HG03457 (cell line): Measurements from ENCODE around the gene AGBL1.
"Not testable (repeated sequence)": the region's sequence is repeated elsewhere in the genome, so short reads cannot be mapped to it uniquely, and the experiment has no call there.

Source experiments
- ATAC-seq: cut with Tn5 transposase; IDR thresholded peaks from one replicate; pipeline ENCODE4 v1.9.1; 2021; ENCODE audit warnings: moderate number of reproducible peaks; ENCODE audit not compliant: unreplicated experiment

Gene AGBL1

DNA sequence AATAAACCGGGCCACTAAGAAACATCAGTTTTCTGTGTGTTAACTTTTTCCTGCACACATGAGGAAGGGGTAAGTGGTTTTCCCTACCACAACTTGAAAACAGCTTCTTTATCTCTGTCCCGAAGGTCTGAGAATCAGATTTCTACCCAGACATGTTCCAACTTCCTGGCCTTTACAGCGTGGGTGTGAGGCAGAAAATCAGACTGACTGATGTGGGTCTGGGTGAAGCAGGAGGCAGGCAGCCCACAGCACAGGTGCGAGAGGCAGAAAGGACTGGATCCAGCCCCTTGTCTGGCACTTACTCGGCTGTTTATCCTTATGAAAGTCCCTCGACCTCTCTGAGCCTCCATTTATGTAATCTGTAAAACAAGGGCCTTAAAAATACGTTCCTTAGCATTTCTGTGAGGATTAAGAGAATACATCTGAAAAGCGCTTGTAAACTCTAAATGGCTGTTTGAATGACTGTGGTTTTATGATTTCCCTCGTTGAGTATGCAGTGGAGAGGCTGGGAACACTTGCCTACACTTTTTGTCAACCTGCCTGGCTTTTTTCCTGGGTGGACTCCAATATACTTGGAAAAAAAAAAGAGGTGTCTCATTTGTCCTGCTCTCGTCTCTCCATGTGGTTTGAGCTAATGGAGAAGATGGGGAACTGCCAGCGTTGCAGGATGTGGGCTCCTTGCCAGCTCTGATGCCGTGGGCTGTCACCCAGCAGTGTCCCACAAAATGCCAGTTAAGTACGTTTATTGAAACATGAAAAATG lies 3.1 kb downstream of the AGBL1 start:
- no peak for ATAC-seq

DNA sequence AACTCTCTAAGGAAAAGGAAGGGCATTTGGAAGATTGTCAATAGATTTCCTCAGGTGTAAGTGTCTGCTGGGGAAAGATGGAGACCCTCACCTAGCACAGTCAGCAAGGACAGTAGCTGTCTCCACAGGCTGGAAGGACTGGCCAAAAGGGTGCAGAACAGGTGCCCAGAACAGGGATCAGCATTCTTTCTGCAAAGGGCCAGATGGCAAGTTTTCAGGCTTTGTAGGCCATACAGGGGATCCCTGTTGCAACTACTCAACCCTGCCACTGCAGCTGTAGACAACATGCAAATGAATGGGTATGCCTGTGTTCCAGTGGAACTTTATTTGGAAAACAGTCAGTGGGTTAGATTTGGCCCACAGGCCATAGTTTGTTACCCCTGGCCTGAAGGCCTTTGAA lies 8.1 kb downstream of the AGBL1 start:
- no peak for ATAC-seq

DNA sequence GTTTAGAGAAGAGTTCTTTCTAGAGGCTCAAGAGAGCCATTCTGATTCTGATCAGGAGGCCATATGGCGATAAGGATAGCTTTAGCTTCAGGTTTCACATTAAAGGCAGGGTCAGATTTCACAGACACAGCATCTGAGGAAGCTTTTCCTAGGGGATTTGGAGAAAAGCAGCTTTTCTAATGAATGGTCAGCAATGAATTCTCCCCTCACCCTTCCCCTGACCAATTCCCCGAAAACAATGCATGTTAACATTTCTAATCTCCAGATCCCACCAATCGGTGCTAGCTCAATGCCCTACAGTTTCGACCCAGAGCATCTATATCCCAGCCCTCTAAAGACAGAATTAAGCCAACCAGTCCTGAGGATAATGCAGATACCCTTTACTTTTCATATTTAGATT lies 9.8 kb downstream of the AGBL1 start:
- no peak for ATAC-seq

DNA sequence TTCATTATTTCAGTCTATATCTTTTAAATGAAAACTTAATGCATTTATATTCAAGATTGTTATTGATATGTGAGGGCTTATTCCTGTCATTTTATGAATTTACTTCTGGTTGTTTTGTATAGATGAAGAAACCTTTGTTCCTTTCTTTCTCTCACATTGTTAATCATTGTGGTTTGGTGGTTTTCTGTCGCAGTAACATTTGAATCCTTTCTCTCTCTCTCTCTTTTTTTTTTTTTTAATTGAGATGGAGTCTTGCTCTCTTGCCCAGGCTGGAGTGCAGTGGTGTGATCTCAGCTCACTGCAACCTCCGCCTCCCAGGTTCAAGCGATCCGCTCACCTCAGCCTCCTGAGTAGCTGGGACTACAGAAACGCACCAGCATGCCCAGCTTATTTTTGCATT lies 22.1 kb downstream of the AGBL1 start:
- no peak for ATAC-seq

DNA sequence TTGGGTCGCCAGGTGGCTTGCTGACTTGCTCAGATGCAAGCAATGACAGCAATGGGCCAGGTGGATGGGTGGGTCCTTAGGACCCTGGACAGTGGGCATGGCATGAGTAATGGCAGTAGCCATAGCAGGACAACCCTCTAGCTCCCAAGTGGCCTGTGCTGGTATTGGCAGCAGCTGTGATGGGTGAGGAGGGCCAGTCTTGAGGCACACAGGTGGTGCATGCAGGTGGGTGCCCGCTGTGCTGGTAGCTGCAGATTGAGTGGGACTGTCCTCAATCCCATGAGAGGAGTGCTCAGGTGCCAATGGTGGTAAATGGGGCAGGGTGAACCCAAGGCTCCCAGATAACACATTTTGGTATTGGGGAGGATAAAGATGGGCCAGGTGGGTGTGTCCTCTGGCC lies 24.2 kb downstream of the AGBL1 start:
- no peak for ATAC-seq

DNA sequence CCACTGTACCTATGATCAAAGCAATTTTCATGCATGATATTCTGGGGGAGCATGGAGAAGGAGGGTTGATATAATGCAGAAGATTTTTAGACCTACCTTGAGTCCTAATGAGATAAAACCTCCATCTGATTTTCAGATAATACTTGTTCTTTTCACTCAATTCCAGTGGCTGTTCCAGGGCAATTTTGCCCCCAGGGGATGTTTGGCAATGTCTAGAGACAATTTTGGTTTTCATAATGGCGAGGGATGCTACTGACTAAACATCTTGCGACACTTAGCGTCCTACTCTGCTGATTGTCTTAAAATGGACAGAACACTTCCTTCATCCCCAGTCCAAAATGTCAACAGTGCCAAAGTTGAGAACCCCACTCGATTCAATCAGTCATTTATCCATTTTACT lies 26.6 kb downstream of the AGBL1 start:
- ATAC-seq: no peak

DNA sequence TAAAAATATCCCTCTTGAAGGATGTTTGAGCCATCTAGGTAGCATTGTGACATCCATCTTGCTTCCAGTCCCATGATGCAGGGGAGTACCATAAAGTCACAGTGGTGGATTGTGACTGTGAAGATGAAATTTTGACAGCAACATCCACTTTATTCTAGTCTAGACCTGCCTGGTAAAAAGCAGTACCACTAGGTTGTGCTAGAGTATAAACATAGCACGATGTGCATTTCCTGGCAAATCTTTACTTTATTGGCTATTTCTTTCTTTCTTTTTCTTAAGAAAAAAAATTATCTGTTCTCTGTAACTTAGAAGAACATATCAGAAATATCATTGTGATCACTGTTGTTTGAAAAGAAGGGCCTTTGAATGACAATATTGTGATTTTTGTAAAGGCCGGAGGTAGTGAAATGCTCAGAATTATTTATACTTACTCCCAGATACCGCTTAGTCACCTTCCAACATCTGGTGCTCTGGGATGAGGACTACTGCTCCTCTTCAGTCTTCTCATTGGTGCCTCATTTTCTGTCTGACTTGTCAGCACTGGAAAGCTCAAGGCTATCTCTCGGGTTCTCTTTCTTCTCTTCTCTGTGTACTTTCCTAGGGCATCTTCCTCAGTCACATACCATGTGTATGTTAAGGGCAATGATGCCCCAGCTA lies 35.6 kb downstream of the AGBL1 start:
- ATAC-seq: no peak

DNA sequence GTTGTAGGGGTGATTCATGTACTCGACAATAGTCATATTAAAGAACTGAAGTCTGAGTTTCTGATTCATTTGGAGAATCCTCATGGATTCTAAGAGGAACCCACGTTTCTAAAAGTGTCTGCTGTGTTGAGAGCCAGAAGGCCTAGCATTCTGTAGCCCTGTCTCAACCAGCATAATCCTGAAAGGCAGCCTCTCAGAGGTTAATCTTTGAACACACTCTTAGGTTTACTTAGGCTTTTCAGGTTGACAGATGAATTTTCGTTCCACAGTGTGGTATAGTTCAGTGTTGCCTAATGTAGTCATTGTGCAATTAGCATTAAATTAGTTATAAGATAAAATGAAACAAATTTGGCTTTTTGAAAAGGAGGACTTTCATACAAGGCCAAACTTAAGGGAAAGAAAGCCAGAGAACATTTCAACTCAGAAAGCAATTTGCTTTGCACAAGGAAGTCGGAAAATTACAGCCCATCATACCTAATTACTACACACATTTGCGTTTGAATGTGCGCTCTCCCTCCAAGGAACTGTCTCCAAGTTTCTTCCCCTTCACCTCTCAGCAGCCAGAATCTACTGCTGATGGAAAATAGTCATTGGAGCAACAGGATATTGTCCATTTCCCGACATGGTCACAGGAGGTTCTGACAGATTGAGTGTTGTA lies 42.0 kb downstream of the AGBL1 start:
- ATAC-seq: no peak

DNA sequence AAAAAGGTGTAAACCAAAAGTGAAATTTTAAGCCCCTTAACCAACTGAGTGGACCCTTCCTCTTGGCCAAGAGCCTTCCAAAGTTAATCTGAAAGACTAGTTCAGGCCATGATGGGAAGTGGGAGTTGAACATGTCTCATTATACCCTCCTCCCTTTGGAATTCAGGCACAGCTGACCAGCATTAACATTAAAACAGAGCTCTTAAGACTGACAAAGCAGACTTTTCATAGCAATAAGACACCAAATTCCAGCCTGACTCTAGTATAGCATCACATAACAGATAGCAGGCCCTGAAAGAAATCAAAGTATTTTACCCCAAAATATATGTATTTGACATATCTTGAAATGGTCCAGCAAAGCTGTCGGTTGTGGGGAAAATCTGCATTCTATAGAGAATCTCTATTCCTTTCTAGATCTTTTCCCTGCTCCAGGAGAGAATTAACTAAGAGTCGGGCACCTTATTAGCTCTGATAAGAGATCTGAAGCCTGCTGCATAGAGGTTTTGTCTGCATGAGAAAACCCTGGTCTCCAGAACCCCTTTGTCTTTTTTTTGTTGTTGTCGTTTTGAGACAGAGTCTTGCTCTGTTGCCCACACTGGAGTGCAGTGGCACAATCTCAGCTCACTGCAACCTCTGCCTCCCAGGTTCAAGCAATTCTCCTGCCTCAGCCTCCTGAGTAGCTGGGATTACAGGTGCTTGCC lies 43.2 kb downstream of the AGBL1 start:
- ATAC-seq: not testable (repeated sequence)

DNA sequence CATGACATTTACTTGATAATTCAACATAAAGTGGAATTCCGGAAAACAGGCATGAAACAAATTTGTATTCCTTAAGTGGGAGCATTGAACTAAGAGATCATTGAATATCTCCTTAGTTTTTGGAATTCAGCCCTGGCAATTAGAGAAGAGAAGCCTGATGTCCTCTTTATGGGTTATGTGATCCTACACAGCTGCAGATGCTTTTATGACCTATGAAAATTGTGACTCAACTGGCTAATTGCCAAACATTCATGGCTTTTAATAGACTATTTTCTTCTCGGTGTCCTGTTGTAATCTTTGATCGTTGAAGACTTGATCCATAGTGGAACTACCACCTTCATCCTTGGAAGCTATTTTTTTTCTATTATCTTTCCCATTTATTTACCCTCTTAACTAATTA lies 46.1 kb downstream of the AGBL1 start:
- no peak for ATAC-seq

DNA sequence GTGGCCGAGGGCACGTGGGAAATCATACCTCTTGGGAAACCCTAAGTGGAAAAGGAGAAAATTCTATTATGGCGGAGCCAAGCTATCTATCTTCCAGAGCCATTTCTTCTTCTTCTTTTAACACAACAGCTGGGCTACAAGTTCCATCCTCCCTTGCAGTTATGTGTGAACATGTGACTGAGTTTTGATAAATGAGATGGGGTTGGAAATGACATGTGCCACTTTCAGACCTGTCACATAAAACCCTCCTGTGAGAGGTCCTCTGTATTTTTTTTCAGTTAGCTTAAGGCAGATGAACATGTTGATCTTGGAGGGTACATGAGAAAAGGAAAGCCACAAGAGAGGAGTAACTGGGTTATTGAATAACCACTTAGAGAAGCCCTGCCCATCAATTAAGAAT lies 47.9 kb downstream of the AGBL1 start:
- ATAC-seq: no peak

DNA sequence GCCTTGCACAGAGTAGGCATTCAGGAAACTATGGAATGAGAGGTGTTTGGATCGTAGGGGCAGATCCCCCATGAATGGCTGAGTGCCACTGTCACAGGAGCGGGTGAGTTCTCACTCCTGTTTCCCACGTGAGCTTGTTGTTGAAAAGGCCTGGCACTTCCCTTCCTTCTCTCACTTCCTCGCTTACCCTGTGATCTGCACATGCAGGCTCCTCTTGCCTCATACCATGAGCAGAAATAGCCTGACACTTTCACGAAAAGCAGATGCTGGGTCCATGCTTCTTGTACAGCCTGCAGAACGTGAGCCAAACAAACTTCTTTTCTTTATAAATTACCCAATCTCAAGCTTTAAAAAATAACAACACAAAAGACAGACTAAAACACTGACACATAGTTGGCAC lies 55.4 kb downstream of the AGBL1 start:
- ATAC-seq: no peak

DNA sequence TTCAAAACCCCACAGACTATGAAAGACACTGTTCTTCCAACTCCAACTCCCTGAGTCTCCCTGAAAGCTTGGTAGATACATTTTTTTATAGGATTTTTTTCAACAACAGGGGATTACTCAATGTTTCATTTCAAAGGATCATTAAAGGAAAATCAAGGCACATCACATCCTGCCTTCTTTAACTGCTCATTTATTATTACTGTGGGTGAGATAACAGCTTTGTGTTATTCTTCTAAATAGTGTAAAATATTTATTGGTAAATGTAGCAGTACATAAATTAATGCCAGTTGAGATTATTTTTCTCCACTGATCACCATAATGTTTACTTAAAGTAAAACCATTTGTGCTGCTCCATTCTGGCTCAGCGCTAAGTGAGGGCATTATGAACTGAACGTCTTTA lies 57.2 kb downstream of the AGBL1 start:
- ATAC-seq: no peak

DNA sequence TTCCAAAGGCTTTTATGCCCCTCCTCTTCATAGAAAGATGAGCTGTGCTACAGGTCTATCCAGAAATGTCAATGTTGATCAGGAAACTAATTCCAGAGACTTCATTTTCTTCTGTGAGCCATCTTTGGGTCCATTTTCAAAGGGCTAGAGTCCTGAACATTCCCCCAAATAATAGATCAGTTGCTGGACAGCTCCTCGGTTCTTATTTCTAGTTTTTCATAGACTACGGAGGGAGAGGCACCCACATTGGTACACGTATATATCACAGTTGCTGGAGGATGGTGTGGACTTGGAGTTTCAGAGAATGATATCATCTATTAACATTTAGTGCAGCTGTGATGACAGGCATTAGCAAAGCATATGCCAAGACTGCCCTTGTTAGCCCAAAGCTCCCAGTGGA lies 59.1 kb downstream of the AGBL1 start:
- no peak for ATAC-seq

DNA sequence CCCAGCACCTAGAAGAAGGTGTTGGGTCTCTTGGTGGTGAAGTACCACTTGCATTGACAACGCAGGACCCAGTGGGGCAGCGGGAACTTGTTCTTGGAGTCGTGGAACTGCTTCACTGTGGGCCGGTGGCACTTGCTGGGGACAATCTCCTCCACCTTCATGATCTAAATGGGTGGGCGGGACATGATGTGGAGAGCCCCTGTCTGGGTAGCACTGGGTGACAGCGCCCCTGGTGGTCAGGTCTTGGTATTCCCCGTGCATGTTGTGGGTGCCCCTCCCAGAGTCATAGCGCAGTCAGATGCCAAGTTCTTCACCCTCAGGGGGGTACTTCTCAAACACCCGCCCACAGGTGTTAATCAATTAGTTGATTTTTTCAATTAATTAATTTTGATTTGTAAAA lies 60.2 kb downstream of the AGBL1 start:
- no peak for ATAC-seq

DNA sequence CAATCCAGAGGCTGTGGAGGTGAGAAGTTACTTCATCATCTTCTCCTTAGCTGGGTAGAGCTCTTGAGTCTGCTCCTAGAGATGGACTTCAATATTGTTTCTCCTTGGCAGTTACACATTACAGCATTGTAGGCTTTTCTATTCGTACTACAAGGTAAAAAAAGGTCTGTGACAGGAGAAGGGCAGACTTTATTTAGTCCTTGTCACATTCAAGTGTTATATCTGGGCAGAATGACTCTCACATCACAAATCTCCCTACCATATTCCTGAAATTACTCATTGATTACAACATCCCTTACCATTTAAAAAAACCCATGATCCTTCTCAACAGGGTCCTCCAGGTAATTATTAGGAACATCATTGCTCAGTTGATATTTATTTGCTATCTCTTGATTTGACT lies 75.0 kb downstream of the AGBL1 start:
- ATAC-seq: no peak

DNA sequence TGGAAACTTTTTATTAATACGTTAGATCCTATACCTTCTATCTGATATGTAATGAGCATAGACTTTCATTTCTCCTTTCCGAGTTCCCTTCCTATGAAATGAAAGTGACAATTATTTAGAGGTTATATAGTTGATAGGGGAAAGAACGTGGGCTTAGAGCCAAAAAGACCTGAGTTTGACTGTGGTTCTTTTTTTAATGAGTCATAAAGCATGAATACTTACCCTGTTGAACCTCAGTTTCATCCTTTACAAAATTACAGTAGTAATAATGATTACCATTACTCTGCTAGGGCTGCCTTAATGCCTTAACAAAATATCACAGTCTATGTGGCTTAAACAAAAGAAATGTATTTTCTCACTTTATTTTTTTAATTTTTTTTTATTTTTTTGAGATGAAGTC lies 75.9 kb downstream of the AGBL1 start:
- ATAC-seq: no peak

DNA sequence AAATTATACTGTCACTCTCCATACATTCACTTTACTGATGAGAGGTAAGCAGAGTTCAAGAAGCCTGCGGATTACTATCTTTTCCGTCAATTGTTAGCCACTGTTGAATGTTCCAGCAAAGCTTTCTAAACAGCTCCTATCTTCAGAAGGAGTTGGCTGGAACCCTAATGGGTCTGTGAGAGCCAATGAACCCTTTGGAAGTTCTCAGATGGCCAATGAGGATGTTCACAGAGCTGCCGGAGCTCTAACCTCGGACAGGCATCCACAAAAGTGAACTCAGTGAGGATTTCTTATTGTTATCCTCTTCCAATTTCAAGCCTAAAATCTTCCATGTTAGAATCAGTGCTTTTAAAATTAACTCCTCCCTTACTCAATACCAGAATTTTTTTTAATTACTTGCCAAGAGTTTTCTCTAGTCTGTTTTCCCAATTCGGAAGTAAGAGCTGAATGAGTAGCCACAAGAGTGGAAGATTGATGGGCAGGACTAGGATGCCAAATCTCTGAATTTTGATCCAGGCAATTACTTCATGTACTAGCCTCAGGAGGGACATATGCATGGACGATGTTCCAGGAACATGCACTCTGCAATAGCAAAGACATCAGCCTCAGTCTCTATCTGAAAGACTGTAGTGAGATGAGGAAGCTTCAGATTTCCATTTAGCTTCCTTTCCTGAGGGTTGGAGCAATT lies 78.1 kb downstream of the AGBL1 start:
- no peak for ATAC-seq

DNA sequence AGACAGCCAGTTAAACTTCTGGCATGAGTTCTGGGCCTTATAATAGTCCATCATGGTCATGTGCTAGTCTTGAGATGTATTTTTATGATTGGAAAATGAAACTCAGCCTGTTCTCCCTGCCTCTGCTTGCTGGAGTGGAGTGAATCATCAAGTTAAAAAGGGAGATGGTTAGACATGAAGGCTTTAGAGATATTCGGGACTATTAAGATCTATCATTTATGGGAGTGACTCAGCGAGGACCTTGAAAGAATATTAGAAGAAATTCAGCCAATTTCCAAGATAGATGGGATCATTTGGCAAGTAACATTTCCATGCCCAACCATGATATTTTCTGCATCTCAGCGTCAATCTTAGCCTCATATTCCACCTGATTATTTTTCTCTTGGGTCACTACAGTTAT lies 79.8 kb downstream of the AGBL1 start:
- no peak for ATAC-seq

DNA sequence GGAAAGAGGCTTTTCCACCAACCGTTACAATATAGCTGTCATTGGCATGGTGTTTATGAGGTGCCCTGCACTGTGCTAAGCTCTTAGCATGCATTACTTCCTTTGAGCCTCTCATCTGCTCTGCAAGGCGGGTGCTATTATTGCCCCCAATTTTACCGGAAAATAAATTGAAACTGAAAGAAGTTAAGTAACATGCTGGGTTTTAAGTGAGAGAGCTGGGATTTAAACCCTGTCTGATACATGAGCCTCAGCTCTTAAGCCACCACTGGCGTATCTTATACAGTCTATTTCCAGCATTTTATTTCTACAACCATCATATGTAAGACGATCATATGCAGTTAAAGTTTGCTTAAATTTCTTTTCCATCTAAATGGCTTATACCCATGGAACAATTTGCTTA lies 81.6 kb downstream of the AGBL1 start:
- no peak for ATAC-seq

DNA sequence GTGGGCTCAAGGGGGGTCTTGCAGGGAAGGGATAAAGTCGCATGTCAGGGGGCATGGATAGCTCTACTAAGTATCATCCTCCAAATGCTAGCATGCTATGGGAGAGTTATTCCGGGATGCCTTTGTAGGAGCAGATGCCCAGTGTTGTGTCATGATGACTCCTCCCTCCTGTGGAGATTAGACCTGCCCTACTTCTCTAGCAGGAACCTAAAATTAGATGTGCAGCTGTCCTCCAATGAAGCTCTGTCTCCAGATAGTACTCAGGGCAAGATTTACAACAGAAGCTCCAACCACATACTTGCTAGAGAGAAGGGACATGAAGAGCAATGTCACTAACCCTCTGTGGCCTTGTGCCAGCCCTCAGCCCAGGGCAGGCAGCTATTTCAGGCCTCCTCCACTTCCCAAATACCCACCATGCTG lies 82.5 kb downstream of the AGBL1 start:
- ATAC-seq: no peak
